HepG2 (cell line): ENCODE measurements around the gene MAP2K7. TPM values are rescaled to one million over a fixed set of nuclear protein-coding genes. Genes with fewer than 3 reads are reported as not detected.

Experiments
- BCLAF1 ChIP-seq: fragments of 450-650 bp; IDR thresholded peaks from 2 replicates; pipeline ENCODE4 v1.6.1; 2017; ENCODE audit warnings: mild to moderate bottlenecking
- CERS6 ChIP-seq: sonication (generic); formaldehyde crosslinking; IDR thresholded peaks from 2 replicates; pipeline ENCODE4 v1.5.0; 2020; ENCODE audit warnings: missing genetic modification reagents
- EP300 ChIP-seq, 3 experiments: sonication (generic) in 1 of 3; formaldehyde crosslinking in 1 of 3; IDR thresholded peaks; 2 replicates each; pipeline versions ENCODE4 v1.5.1 to v1.6.1; 2011 to 2020; ENCODE audit warnings: low read depth in 2 of 3, low read length in 2 of 3, borderline replicate concordance in 1 of 3, improper control_type of control experiment in 1 of 3, mild to moderate bottlenecking in 1 of 3, missing genetic modification reagents in 1 of 3, moderate library complexity in 1 of 3
- GATAD2A ChIP-seq: IDR thresholded peaks from 2 replicates; pipeline ENCODE4 v1.6.1; 2016
- LBX2 ChIP-seq: sonication (generic); formaldehyde crosslinking; IDR thresholded peaks from 2 replicates; pipeline ENCODE4 v1.5.0; 2020; ENCODE audit warnings: missing genetic modification reagents, mild to moderate bottlenecking, borderline replicate concordance
- MAF1 ChIP-seq: sonication (generic); formaldehyde crosslinking; IDR thresholded peaks from 2 replicates; pipeline ENCODE4 v1.5.0; 2020; ENCODE audit warnings: missing genetic modification reagents, borderline replicate concordance
- MYPOP ChIP-seq: sonication (generic); formaldehyde crosslinking; IDR thresholded peaks from 2 replicates; pipeline ENCODE4 v1.8.1; 2023; ENCODE audit warnings: mild to moderate bottlenecking, moderate library complexity, missing genetic modification reagents
- MZF1 ChIP-seq: sonication (generic); formaldehyde crosslinking; IDR thresholded peaks from 2 replicates; pipeline ENCODE4 v1.8.1; 2023; ENCODE audit warnings: mild to moderate bottlenecking, missing genetic modification reagents, borderline replicate concordance
- PCBP1 ChIP-seq: fragments of 200-400 bp; formaldehyde crosslinking; IDR thresholded peaks from 2 replicates; pipeline ENCODE4 v1.6.1; 2017; ENCODE audit warnings: mild to moderate bottlenecking, low read depth, low read length, borderline replicate concordance
- PRMT3 ChIP-seq: sonication (generic); formaldehyde crosslinking; IDR thresholded peaks from 2 replicates; pipeline ENCODE4 v1.8.1; 2022; ENCODE audit warnings: low read depth, mild to moderate bottlenecking, moderate library complexity, missing genetic modification reagents, borderline replicate concordance
- SAFB2 ChIP-seq: sonication (generic); formaldehyde crosslinking; IDR thresholded peaks from 2 replicates; pipeline ENCODE4 v1.5.1; 2020; ENCODE audit warnings: missing genetic modification reagents, low read depth, mild to moderate bottlenecking, borderline replicate concordance
- SMAD1 ChIP-seq: sonication (generic); formaldehyde crosslinking; IDR thresholded peaks from 2 replicates; pipeline ENCODE4 v1.4.0; 2020; ENCODE audit warnings: missing genetic modification reagents, low read depth, mild to moderate bottlenecking, borderline replicate concordance
- TARDBP ChIP-seq: sonication (generic); formaldehyde crosslinking; IDR thresholded peaks from 2 replicates; pipeline ENCODE4 v1.8.0; 2022; ENCODE audit warnings: mild to moderate bottlenecking, missing genetic modification reagents
- THAP7 ChIP-seq: sonication (generic); formaldehyde crosslinking; IDR thresholded peaks from 2 replicates; pipeline ENCODE4 v1.8.1; 2023; ENCODE audit warnings: mild to moderate bottlenecking, missing genetic modification reagents
- TSC22D2 ChIP-seq: sonication (generic); formaldehyde crosslinking; IDR thresholded peaks from 2 replicates; pipeline ENCODE4 v1.5.1; 2020; ENCODE audit warnings: missing genetic modification reagents, mild to moderate bottlenecking, borderline replicate concordance
- ZFP36L2 ChIP-seq: sonication (generic); formaldehyde crosslinking; IDR thresholded peaks from 2 replicates; pipeline ENCODE4 v1.4.0; 2020; ENCODE audit warnings: missing genetic modification reagents
- ZNF274 ChIP-seq: sonication (generic); formaldehyde crosslinking; IDR thresholded peaks from 2 replicates; pipeline ENCODE4 v1.5.1; 2020; ENCODE audit warnings: mild to moderate bottlenecking, missing genetic modification reagents
- ZNF784 ChIP-seq: sonication (generic); formaldehyde crosslinking; IDR thresholded peaks from 2 replicates; pipeline ENCODE4 v1.5.1; 2020; ENCODE audit warnings: missing genetic modification reagents, mild to moderate bottlenecking, borderline replicate concordance
- polyA plus RNA-seq, 8 experiments: library from polyadenylated mRNA; depleted of rRNA in 3 of 8; stranded (reverse) in 7 of 8; unstranded in 1 of 8; fragments of >200 nt; fragmentation: Illumina TruSeq in 4 of 8; extraction: Trizol in 4 of 8; gene quantifications; 2 replicates each; pipeline versions ENCODE4 v1.2.1 to v1.2.3, GENCODE V29; 2011 to 2016; ENCODE audit warnings: low read depth in 4 of 8, missing spikeins in 1 of 8, mixed read lengths in 1 of 8; ENCODE audit not compliant: insufficient read depth in 1 of 8
- total RNA-seq, 5 experiments: library from RNA; depleted of rRNA; stranded (reverse); fragments of >200 nt; fragmentation: Illumina TruSeq; extraction: Trizol; gene quantifications; 2 replicates each; pipeline ENCODE4 v1.2.3, GENCODE V29; 2016; ENCODE audit warnings: low read depth in 1 of 5

MAP2K7 gene
- total and polyA plus RNA-seq, 2 of the 13 experiments (the other 11 are each of a cell fraction or from before 2014, with no cell fraction given), result 9.0 to 10.8 TPM

- TF ChIP-seq BCLAF1, result no peak
- TF ChIP-seq ZNF274 (CRISPR knock-in tag), result peak; percentile 95
- no peak for TF ChIP-seq MZF1
- no peak for TF ChIP-seq CERS6
- TF ChIP-seq THAP7 (CRISPR knock-in tag), result peak; percentile 74
- peak; percentile 86 for TF ChIP-seq SAFB2 (CRISPR knock-in tag)
- TF ChIP-seq PRMT3 (CRISPR knock-in tag), result peak; percentile 31; the same call in 1 of the 2 replicates
- no peak; the same call in 1 of the 2 replicates for TF ChIP-seq SMAD1
- 0 out of 2 replicates have a peak, but pooled peaks have one; percentile 69 for TF ChIP-seq ZNF784 (CRISPR knock-in tag)
- no peak; the same call in 1 of the 2 replicates for TF ChIP-seq LBX2 (CRISPR knock-in tag)
- TF ChIP-seq GATAD2A (CRISPR knock-in tag), result peak; percentile 56
- TF ChIP-seq EP300 (IDR thresholded peaks at IDR 0.05; ENCODE audit: low read depth in 2 of 2, low read length in 2 of 2), result no peak
- peak; percentile 23; the same call in 1 of the 2 replicates for TF ChIP-seq EP300 (CRISPR knock-in tag; IDR thresholded peaks at IDR 0.05; ENCODE audit: borderline replicate concordance)
- TF ChIP-seq MAF1 (CRISPR knock-in tag), result peak; percentile 57; the same call in 1 of the 2 replicates
- peak; percentile 83; the same call in 1 of the 2 replicates for TF ChIP-seq PCBP1
- no peak for TF ChIP-seq ZFP36L2 (CRISPR knock-in tag)
- TF ChIP-seq TSC22D2, result peak; percentile 90; the same call in 1 of the 2 replicates
- TF ChIP-seq MYPOP (CRISPR knock-in tag), result peak; percentile 81; the same call in 1 of the 2 replicates
- TF ChIP-seq TARDBP (CRISPR knock-in tag), result no peak
These were observed at the start of gene MAP2K7 (continued) for GRCh38 chr19:7903244-7904073.
